Fibroblast of skin of back (primary cell): ENCODE measurements around the gene CTTNBP2. TPM values are rescaled to one million over a fixed set of nuclear protein-coding genes. Genes with fewer than 3 reads are reported as not detected.

Experiments used
- DNase-seq: peaks from one replicate; pipeline ENCODE4 v3.0.0-alpha.2; 2013
- polyA plus RNA-seq, 2 experiments: library from polyadenylated mRNA; unstranded; fragments of 120-200 nt; gene quantifications; one replicate each; pipeline ENCODE4 v1.2.1, GENCODE V29; 2013; ENCODE audit not compliant: insufficient read length in 2 of 2

Gene CTTNBP2
- 0.44 TPM for polyA plus RNA-seq (2013, experiment 1 of 2; ENCODE audit: insufficient read length)
- 0.06 TPM for polyA plus RNA-seq (2013, experiment 2 of 2; ENCODE audit: insufficient read length)

GRCh38 chr7:117873310-117874190 lies at the start of gene CTTNBP2:
Gene CTTNBP2, minus strand, starts transcription at chr7:117873441. Its CDS starts 26 bp downstream, at chr7:117873415.
- peak; percentile 41 for DNase-seq

GRCh38 chr7:117916309-117916708 lies 43.1 kb upstream of the CTTNBP2 start:
- DNase-seq, result no peak

- DNase-seq, result no peak
Observed at GRCh38 chr7:117912421-117912820, 39.2 kb upstream of the CTTNBP2 start.

- DNase-seq, result no peak
Observed at GRCh38 chr7:117908031-117908795, 35.0 kb upstream of the CTTNBP2 start.

GRCh38 chr7:117907049-117907640 lies 33.9 kb upstream of the CTTNBP2 start:
- DNase-seq, result no peak

- DNase-seq, result no peak
Observed at GRCh38 chr7:117902314-117902889, 29.2 kb upstream of the CTTNBP2 start.

- no peak for DNase-seq
Observed at GRCh38 chr7:117901089-117901797, 28.0 kb upstream of the CTTNBP2 start.

- DNase-seq, result no peak
Observed at GRCh38 chr7:117896339-117896738, 23.1 kb upstream of the CTTNBP2 start.

- DNase-seq, result no peak
Observed at GRCh38 chr7:117895276-117895675, 22.0 kb upstream of the CTTNBP2 start.

GRCh38 chr7:117894037-117894436 lies 20.8 kb upstream of the CTTNBP2 start:
- no peak for DNase-seq

GRCh38 chr7:117892821-117893220 lies 19.6 kb upstream of the CTTNBP2 start:
- no peak for DNase-seq

- no peak for DNase-seq
Observed at GRCh38 chr7:117889611-117890010, 16.4 kb upstream of the CTTNBP2 start.

GRCh38 chr7:117888627-117889026 lies 15.4 kb upstream of the CTTNBP2 start:
- DNase-seq, result no peak

- DNase-seq, result no peak
Observed at GRCh38 chr7:117882594-117882993, 9.4 kb upstream of the CTTNBP2 start.

- DNase-seq, result no peak
Observed at GRCh38 chr7:117876761-117877160, 3.5 kb upstream of the CTTNBP2 start.

- no peak for DNase-seq
Observed at GRCh38 chr7:117875566-117875965, 2.3 kb upstream of the CTTNBP2 start.

- DNase-seq, result no peak
Observed at GRCh38 chr7:117874191-117874700, 1.0 kb upstream of the CTTNBP2 start.

- no peak for DNase-seq
Observed at GRCh38 chr7:117872561-117873309, 506 bp downstream of the CTTNBP2 start.

GRCh38 chr7:117871778-117872538 lies 1.3 kb downstream of the CTTNBP2 start:
- no peak for DNase-seq

- no peak for DNase-seq
Observed at GRCh38 chr7:117871401-117871777, 1.9 kb downstream of the CTTNBP2 start.
